Measurements from ENCODE around the gene KIAA1671.
A peak's percentile ranks its signal among the peaks of the same experiment; 100 is the strongest.

- TF ChIP-seq POLR2AphosphoS5 (IDR thresholded peaks at IDR 0.05) (peak; percentile 32), CTCF (IDR thresholded peaks at IDR 0.05) (peak; percentile 25 to 69 (median 66)), POLR2A (IDR thresholded peaks at IDR 0.05) (no peak)
These were observed 158.5 kb downstream of the KIAA1671 start for GRCh38 chr22:25110846-25111578.

All from gastroesophageal sphincter (tissue), 3 donors.